ENCODE measurements around the gene HOXB9. TPM values are rescaled to one million over a fixed set of nuclear protein-coding genes. Genes with fewer than 3 reads are reported as not detected.
A peak's percentile ranks its signal among the peaks of the same experiment; 100 is the strongest.

Gene HOXB9
- total and polyA plus RNA-seq, 8 donors: 11.3 TPM; not detected in 7

DNA sequence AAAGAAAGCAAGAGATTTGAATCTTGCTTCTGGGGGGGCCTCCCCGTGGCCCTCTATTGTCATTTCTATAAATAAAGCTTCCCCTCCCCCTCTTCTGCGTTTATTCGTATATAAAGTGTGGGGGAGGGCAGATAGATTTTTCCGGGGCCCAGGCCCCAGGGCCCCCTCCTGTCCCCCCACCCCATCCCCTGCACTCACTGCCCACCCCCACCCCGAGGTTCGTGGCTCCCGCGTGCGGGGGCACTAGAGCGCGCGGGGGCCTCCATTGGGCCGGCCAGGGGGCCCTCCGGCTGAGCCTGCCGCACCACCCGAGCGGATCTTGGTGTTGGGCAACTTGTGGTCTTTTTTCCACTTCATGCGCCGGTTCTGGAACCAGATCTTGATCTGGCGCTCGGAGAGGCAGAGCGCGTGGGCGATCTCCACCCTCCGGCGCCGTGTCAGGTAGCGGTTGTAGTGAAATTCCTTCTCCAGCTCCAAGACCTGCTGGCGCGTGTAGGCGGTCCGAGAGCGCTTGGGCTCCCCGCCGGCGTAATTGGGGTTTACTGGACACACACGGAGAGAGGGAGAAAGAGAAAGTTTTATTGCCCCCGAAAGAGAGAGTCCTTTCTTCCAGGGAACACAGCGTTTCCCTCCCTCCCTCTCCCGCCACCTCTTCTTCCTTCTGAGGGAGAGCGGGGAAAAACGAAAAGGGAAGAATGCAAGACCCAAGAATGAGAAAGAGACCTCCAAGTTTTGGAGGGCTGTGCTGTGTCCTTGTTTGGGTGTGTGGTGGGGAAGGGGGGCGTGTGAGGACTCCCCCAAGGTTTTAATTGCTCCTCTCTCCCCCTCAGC, 49.5 kb downstream of the HOXB9 start:
- 5 to 14% (median 11%) methylated on average over 30 to 43 of the region's 43 CpGs for WGBS, 5 donors
- TF ChIP-seq POLR2AphosphoS5 (IDR thresholded peaks at IDR 0.05): peak in 1 of 3 donors; percentile 27
- TF ChIP-seq EP300 (IDR thresholded peaks at IDR 0.05): no peak
- TF ChIP-seq POLR2A (IDR thresholded peaks at IDR 0.05): no peak
- DNase-seq: no peak
- peaks cover 0 to 100% (median 82%) of the 10 kb centered on the region in 3 donors for H3K27me3 ChIP-seq
- intact Hi-C loops (cut with DNase I; ENCODE audit: low total_unique reads): no loop called here
- H3K4me1 ChIP-seq: peaks cover 17 to 70% (median 46%) of the 10 kb centered on the region in 4 donors
- no peaks in the 10 kb centered on the region for H3K9me3 ChIP-seq
- peak overlapping the region; percentile 57 to 61 (median 58) for H3K4me3 ChIP-seq
- peak overlapping the region; percentile 61 to 95 (median 93) for H3K27ac ChIP-seq
- no peaks in the 10 kb centered on the region for H3K36me3 ChIP-seq

DNA sequence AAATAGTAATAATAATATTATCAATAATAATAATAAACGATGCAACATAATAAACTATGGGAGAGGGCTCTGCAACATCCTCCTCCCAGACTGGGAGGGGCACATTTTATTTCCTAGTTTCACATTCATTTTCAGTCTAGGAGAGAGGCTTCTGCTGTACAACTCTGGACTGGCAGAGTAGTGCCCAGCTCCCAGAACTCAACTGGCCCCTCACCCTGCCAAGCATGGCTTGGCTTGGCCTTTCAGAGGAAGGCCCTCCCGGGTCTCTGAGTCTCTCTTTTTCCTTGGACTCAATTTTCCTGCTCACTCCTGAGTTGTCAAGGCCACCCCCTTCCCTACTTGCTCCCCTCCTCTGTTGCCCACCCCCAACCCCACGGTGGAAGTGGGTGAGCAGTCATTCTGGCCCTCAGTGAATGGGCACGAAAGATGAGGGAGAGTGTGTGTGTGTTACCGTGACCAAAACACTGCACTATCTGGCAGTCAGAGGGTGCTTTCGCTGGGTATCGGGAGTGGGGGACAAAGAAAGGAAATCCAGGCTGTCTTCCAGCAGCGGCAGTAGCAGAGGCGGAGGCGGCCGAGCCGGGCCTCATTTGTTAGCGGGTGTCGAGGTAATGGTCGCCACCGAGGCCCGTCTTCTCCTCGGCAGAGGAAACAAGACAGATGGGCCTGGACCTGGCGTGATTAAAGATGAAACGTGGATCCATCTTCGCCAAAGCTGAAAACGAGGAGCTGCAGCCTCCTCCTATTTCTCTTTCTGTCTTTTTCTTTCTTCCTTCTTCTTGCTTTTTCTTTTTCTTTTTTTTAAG, 50.3 kb downstream of the HOXB9 start:
- TF ChIP-seq EP300 (IDR thresholded peaks at IDR 0.05) (no peak), POLR2A (IDR thresholded peaks at IDR 0.05) (no peak), POLR2AphosphoS5 (IDR thresholded peaks at IDR 0.05) (no peak)
- TF ChIP-seq, protein P1, sequence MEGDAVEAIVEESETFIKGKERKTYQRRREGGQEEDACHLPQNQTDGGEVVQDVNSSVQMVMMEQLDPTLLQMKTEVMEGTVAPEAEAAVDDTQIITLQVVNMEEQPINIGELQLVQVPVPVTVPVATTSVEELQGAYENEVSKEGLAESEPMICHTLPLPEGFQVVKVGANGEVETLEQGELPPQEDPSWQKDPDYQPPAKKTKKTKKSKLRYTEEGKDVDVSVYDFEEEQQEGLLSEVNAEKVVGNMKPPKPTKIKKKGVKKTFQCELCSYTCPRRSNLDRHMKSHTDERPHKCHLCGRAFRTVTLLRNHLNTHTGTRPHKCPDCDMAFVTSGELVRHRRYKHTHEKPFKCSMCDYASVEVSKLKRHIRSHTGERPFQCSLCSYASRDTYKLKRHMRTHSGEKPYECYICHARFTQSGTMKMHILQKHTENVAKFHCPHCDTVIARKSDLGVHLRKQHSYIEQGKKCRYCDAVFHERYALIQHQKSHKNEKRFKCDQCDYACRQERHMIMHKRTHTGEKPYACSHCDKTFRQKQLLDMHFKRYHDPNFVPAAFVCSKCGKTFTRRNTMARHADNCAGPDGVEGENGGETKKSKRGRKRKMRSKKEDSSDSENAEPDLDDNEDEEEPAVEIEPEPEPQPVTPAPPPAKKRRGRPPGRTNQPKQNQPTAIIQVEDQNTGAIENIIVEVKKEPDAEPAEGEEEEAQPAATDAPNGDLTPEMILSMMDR (IDR thresholded peaks at IDR 0.05): no peak
- 22 to 29% (median 24%) methylated on average over 22 of the region's 22 CpGs for WGBS, 5 donors
- no peak for DNase-seq
- no peaks in the 10 kb centered on the region for H3K36me3 ChIP-seq
- peak overlapping the region; percentile 69 to 95 (median 93) for H3K27ac ChIP-seq
- H3K4me1 ChIP-seq: peaks cover 17 to 69% (median 45%) of the 10 kb centered on the region in 4 donors
- H3K4me3 ChIP-seq: peak overlapping the region; percentile 57 to 61 (median 58)
- H3K9me3 ChIP-seq: no peaks in the 10 kb centered on the region
- H3K27me3 ChIP-seq: peaks cover 0 to 100% (median 80%) of the 10 kb centered on the region in 3 donors
- intact Hi-C loops (cut with DNase I; ENCODE audit: low total_unique reads): no loop called here

DNA sequence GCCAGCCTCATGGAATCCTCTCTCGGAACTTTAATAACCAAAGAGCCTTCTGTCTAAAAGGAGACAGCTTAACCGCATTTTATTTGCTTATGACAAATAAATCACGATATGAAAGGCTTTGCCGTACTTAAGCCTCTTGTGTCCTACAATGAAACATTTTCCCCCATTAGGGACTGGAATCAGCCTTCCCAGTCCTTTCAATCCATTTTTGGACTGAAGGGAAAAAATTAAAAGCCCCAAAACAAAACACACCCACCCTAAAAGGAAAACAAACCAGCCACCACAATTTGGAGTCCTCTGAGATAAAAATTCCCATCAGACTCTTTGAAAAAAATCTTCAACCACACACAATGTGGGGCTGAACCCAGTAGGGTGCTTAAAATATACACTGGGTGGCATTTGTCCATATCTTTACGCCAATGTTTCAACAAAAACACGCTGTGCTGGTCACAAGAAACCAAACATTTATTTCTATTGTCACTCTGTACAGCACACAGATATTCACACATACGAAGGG, 51.0 kb downstream of the HOXB9 start:
- TF ChIP-seq POLR2A (IDR thresholded peaks at IDR 0.05): no peak
- peak in 1 of 3 donors; percentile 13 for TF ChIP-seq POLR2AphosphoS5 (IDR thresholded peaks at IDR 0.05)
- peaks cover 17 to 73% (median 49%) of the 10 kb centered on the region in 4 donors for H3K4me1 ChIP-seq
- H3K27ac ChIP-seq: peak overlapping the region in 4 of 5 donors; percentile 91 to 95 (median 93)
- H3K36me3 ChIP-seq: no peaks in the 10 kb centered on the region
- DNase-seq: no peak
- H3K4me3 ChIP-seq: peak overlapping the region; percentile 17 to 58 (median 48)
- 20 to 29% (median 23%) methylated on average over 7 of the region's 7 CpGs for WGBS, 5 donors
- no peaks in the 10 kb centered on the region for H3K9me3 ChIP-seq
- intact Hi-C loops (cut with DNase I; ENCODE audit: low total_unique reads): no loop called here
- H3K27me3 ChIP-seq: peaks cover 0 to 100% (median 80%) of the 10 kb centered on the region in 3 donors

DNA sequence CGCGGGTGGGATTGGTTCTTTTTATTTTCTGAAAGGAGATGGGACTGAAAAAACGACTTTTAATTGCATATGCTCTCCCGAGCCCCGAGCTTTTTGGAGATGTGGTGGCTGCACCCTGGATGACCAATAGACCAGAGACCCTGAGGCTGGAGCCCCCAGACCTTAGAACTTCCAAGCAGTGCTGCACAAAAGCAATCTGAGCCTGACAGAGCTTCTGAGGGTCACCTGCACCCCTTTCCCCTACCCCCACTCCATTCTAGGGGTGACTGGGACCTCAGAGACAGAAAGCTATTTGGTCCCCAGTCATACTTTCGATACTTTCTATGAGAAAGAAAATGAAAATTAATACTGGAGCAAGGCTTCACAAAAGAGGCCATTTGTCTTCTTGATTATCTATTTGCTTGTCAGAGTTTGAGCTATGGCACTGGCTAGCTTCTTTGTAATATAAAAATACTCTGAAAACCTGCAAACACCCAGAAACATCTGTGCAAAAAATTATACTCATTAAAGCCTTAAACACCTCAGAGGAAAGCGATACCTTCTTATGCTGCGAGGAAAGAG, 51.6 kb downstream of the HOXB9 start:
- Histone ChIP-seq H3K4me1 (peaks cover 17 to 77% (median 51%) of the 10 kb centered on the region in 4 donors), H3K36me3 (no peaks in the 10 kb centered on the region), H3K9me3 (no peaks in the 10 kb centered on the region), H3K27me3 (peaks cover 0 to 100% (median 79%) of the 10 kb centered on the region in 3 donors), H3K4me3 (peak overlapping the region; percentile 17 to 58 (median 48)), H3K27ac (peak overlapping the region in 4 of 5 donors; percentile 91 to 95 (median 93))
- no peak for DNase-seq
- TF ChIP-seq, protein P1 (IDR thresholded peaks at IDR 0.05): no peak
- no peak for TF ChIP-seq EP300 (IDR thresholded peaks at IDR 0.05)
- TF ChIP-seq POLR2AphosphoS5 (IDR thresholded peaks at IDR 0.05): no peak
- no peak for TF ChIP-seq POLR2A (IDR thresholded peaks at IDR 0.05)
- intact Hi-C loops (cut with DNase I; ENCODE audit: low total_unique reads): no loop called here
- WGBS, 5 donors: 29 to 38% (median 33%) methylated on average over 8 of the region's 8 CpGs
